EH (cell line): ENCODE measurements around the gene IFNA10.
"Not testable (repeated sequence)": the region's sequence is repeated elsewhere in the genome, so short reads cannot be mapped to it uniquely, and the experiment has no call there.

Source experiments
- DNase-seq: peaks from one replicate; pipeline ENCODE4 v3.0.0-alpha.2; 2015; ENCODE audit warnings: low read depth

Gene IFNA10

DNA sequence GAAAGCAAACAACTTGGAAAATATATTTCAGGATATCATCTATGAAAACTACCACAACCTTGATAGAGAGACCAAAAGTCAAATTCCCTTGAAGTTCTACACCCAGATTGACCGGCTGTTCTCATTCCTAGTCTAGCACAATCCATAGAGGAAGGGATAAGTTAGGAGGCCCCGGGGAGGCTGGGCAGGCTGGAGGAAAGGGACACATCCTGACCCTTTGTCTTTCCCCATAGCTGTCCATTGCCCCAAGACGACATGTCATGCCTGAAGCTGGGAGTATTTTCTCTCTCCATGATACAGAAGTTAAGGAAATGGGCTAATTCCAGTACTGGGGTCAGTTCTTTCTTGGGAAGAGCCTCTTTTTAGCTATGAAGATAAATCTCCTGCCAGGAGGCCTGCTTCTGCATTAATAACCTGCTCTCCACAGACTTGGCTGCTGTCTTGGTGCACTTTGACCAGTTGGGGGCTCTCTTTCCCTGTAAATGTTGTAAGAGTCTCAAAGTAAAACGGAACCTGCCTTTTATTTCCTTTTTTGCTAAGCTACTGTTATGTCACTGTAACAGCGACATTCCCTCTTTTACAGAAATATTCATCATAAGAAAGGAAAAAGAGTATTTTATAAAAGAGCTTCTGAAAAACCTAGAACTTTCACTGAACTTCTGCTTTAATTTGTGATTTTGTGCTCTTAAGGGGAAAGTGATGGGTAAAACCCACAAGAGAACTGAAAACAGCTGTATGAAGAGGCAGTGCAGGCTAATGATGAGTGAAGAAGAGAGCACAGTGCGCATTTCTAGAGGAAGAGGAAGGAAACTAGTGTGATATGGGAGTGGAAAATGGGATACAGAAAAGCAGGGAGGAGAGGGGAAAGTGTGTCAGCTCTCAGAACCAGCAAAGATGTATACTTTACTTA lies 11.8 kb downstream of the IFNA10 start:
- DNase-seq: peak; percentile 18

DNA sequence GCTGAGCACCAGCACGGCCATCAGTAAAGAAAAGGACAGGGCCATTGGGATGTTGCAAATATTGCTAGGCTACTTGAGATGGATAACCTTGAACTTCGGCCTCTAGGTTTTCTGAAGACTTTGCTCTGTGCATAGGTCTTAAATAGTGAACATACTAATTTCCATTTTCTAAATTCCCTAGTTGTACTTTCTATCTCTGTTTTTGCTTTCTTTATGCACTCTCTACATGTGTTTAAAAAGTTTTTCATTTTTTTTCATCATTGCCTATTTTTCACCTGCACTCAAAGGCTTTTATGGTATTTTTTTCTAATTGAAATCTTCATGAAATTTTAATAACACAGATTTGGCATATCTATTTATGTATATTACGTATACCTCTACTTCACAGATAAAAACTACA lies 19.5 kb downstream of the IFNA10 start, which contains the start of gene IFNA4:
Gene IFNA4 (minus strand): TSS at position 101 of the 400 bp plus-strand sequence. CDS start 56 bp downstream, at position 45.
- not testable (repeated sequence) for DNase-seq

DNA sequence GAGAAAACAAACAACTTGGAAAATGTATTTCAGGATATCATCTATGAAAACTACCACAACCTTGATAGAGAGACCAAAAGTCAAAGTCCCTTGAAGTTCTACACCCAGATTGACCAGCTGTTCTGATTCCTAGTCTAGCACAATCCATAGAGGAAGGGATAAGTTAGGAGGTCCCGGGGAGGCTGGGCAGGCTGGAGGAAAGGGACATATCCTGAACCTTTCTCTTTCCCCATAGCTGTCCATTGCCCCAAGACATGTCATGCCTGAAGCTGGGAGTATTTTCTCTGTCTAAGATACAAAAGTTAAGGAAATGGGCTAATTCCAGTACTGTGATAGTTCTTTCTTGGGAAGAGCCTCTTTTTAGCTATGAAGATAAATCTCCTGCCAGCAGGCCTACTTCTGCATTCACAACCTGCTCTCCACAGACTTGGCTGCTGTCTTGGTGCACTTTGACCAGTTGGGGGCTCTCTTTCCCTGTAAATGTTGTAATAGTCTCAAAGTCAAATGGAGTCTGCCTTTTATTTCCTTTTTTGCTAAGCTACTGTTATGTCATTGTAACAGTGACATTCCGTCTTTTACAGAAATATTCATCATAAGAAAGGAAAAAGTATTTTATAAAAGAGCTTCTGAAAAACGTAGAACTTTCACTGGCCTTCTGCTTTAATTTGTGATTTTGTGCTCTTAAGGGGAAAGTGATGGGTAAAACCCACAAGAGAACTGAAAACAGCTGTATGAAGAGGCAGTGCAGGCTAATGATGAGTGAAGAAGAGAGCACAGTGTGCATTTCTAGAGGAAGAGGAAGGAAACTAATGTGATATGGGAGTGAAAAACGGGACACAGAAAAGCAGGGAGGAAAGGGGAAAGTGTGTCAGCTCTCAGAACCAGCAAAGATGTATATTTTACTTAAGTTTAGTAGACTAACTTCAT lies 23.9 kb downstream of the IFNA10 start:
- peak; percentile 15 for DNase-seq

DNA sequence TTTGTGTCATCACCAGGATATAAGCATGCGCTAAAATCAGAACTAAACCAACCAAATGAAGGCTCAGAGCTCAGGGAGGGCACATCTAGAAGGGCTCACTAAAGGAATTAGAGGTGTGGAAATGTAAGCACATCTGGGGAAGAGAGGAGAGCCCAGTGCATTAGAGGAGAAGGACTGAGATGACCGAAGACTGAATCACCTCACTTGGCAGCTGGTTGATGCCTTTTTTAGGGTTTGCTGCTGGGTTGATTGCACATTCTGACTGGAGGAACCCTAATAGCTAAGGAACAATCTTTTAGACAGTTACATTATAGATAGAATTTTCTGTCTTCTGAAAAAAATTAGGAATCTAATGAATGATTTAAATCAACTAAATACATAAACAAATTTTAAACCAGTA lies 32.3 kb downstream of the IFNA10 start:
- DNase-seq: no peak

DNA sequence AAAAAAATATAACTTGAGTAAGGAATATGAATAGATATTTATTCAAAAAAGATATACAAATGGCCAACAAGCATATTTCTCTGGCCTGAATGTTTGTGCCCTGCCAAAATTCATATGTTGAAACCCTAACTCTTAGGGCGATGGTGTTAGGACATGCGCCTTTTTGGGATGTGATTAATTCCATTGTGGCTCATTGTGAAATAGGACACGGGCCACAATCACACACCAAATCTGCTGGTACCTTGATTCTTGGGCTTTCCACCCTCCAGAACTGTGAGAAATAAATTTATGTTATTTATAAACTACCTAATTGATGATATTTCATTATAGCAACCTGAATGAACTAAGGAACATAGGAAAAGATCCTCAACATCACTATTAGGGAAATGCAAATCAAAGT lies 34.8 kb downstream of the IFNA10 start:
- DNase-seq: no peak

DNA sequence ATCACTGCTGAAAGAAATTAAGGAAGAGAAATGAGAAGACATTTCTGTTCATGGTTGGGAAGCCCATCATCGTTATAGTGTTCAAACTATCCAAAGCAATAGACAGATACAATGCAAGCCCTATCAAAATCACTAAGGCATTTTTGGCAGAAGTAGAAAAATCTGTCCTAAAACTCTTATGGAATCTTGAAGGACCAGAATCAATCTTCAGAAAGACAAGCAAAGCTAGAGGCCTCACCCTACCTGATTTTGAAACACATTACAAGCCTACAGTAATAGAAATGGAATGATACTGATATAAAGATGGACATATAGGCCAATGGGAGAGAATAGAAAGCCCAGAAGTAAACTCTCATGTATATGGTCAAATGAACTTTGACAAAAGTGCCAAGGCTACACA lies 35.6 kb downstream of the IFNA10 start:
- no peak for DNase-seq

DNA sequence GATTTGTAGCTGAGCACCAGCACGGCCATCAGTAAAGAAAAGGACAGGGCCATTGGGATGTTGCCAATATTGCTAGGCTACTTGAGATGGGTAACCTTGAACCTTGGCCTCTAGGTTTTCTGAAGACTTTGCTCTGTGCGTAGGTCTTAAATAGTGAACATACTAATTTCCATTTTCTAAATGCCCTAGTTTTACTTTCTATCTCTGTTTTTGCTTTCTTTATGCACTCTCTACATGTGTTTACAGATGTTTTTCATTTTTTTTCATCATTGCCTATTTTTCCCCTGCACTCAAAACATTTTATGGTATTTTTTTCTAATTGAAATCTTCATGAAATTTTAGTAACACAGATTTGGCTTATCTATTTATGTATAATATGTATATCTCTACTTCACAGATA lies 40.4 kb downstream of the IFNA10 start, which contains the start of gene IFNA21:
Gene IFNA21 (minus strand): TSS at position 101 of the 400 bp plus-strand sequence. CDS start 48 bp downstream, at position 53.
- not testable (repeated sequence) for DNase-seq

DNA sequence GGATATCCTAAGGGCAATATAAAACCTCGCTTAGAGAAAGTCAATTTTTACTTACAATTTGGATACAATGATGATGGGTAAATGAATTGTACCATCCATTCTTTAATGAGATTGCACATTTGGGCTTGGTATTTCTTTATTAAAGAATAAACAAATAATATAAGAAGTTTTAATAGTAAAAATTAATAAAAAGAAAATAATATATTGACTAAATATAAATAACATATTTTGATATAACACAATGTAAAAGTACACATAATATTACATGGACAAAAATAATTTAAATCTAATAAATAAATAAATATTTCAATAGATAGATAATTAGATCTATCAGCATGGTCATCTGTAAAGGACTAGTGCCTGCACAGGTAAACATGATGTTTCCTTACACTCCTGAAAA lies 41.4 kb downstream of the IFNA10 start:
- DNase-seq: no peak

DNA sequence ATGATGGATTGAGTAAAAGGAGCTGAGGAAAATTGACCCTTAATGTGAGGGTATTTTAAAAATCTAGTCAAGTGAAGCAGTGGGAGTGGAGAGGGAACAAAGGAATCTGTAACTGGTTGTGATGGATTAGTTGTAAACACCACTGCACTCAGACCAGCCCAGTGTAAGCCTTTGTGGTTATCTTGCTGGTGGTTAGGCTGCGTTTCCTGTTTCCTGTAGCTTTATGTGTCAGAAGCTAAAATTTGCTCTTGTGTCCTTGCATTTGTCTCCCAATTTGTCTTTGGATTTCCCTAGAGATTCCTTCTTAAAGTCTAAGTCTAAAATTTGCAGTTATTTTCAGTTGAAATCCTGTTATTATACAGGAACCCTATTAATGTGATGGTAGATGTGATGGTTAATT lies 46.8 kb downstream of the IFNA10 start:
- DNase-seq: peak; percentile 5
